ENCODE data around the gene UBE2Z. TPM values are rescaled to one million over a fixed set of nuclear protein-coding genes. Genes with fewer than 3 reads are reported as not detected.
"Not testable (repeated sequence)": the region's sequence is repeated elsewhere in the genome, so short reads cannot be mapped to it uniquely, and the experiment has no call there.

UBE2Z gene
- total RNA-seq (10 to 100 TPM; 41.7 to 50.9 (median 43.0) TPM), polyA plus RNA-seq (27.4 TPM)
- long read RNA-seq, donor 1, transcript UBE2Z-201 (7 exons, 3,122 nt) = major isoform, 37 of 54 reads
- long read RNA-seq, donor 1, partial matches to known transcripts = 3 of 54 reads
- long read RNA-seq, donor 1, other reads (novel, unspliced or antisense) = 12 of 54 reads
- long read RNA-seq, donor 2, full-length matches to known transcripts = 25 of 30 reads
- long read RNA-seq, donor 2, partial matches to known transcripts = 5 of 30 reads
- long read RNA-seq, donor 2, other reads (novel, unspliced or antisense) = 0 of 30 reads
- long read RNA-seq, donor 3, full-length matches to known transcripts = 60 of 80 reads
- long read RNA-seq, donor 3, partial matches to known transcripts = 4 of 80 reads
- long read RNA-seq, donor 3, other reads (novel, unspliced or antisense) = 16 of 80 reads
- long read RNA-seq, donor 4, full-length matches to known transcripts = 11 of 14 reads
- long read RNA-seq, donor 4, partial matches to known transcripts = 0 of 14 reads
- long read RNA-seq, donor 4, other reads (novel, unspliced or antisense) = 3 of 14 reads

- intact Hi-C loops (cut with DNase I) = no loop called here
- H3K27ac ChIP-seq (ENCODE audit: low read length) = peak within 1 kb of the TSS; percentile 90
- H3K9me3 ChIP-seq (ENCODE audit: control insufficient read depth, low read length) = no peaks in the 10 kb centered on the region
- DNase-seq (peak; percentile 93 to 98 (median 97)), ATAC-seq (peak; percentile 98)
- H3K4me1 ChIP-seq (ENCODE audit: control insufficient read depth, insufficient read depth, low read length) = peaks cover 10% of the 10 kb centered on the region
- peak within 1 kb of the TSS; percentile 93 for H3K4me3 ChIP-seq (ENCODE audit: low read length)
- WGBS = under 1% methylated on average over 81 of the region's 81 CpGs
- no peaks in the 10 kb centered on the region for H3K27me3 ChIP-seq (ENCODE audit: control insufficient read depth, insufficient read depth)
These were observed at the start of gene UBE2Z for GRCh38 chr17:48908047-48908843. UBE2Z (plus strand) TSS chr17:48908407; CDS start chr17:48908504, 97 bp downstream.

GRCh38 chr17:48860034-48860433 is 48.2 kb upstream of the UBE2Z start:
- H3K27ac ChIP-seq (ENCODE audit: low read length) = no peak overlapping the region
- no peak for ATAC-seq
- no peaks in the 10 kb centered on the region for H3K4me1 ChIP-seq (ENCODE audit: control insufficient read depth, insufficient read depth, low read length)
- no peak for DNase-seq
- H3K4me3 ChIP-seq (ENCODE audit: low read length) = no peak overlapping the region
- WGBS = 96% methylated on average over 3 of the region's 3 CpGs
- intact Hi-C loops (cut with DNase I) = no loop called here
- no peaks in the 10 kb centered on the region for H3K9me3 ChIP-seq (ENCODE audit: control insufficient read depth, low read length)
- no peaks in the 10 kb centered on the region for H3K27me3 ChIP-seq (ENCODE audit: control insufficient read depth, insufficient read depth)

GRCh38 chr17:48860456-48860855 is 47.8 kb upstream of the UBE2Z start:
- DNase-seq = no peak
- H3K27me3 ChIP-seq (ENCODE audit: control insufficient read depth, insufficient read depth) = no peaks in the 10 kb centered on the region
- intact Hi-C loops (cut with DNase I) = no loop called here
- no peak for ATAC-seq
- no peak overlapping the region for H3K27ac ChIP-seq (ENCODE audit: low read length)
- no peaks in the 10 kb centered on the region for H3K4me1 ChIP-seq (ENCODE audit: control insufficient read depth, insufficient read depth, low read length)
- WGBS = 94% methylated on average over 4 of the region's 4 CpGs
- H3K4me3 ChIP-seq (ENCODE audit: low read length) = no peak overlapping the region
- H3K9me3 ChIP-seq (ENCODE audit: control insufficient read depth, low read length) = no peaks in the 10 kb centered on the region

GRCh38 chr17:48868916-48869500 is 39.2 kb upstream of the UBE2Z start:
- Histone ChIP-seq H3K27ac (ENCODE audit: low read length) (peak overlapping the region; percentile 49), H3K9me3 (ENCODE audit: control insufficient read depth, low read length) (no peaks in the 10 kb centered on the region), H3K27me3 (ENCODE audit: control insufficient read depth, insufficient read depth) (no peaks in the 10 kb centered on the region), H3K4me1 (ENCODE audit: control insufficient read depth, insufficient read depth, low read length) (peaks cover 9% of the 10 kb centered on the region), H3K4me3 (ENCODE audit: low read length) (no peak overlapping the region)
- ATAC-seq (no peak), DNase-seq (no peak)
- 62% methylated on average over 3 of the region's 3 CpGs for WGBS
- intact Hi-C loops (cut with DNase I) = no loop called here

GRCh38 chr17:48869821-48870318 is 38.3 kb upstream of the UBE2Z start:
- no peaks in the 10 kb centered on the region for H3K9me3 ChIP-seq (ENCODE audit: control insufficient read depth, low read length)
- ATAC-seq (peak in 1 of 2 donors; percentile 58), DNase-seq (no peak)
- peaks cover 9% of the 10 kb centered on the region for H3K4me1 ChIP-seq (ENCODE audit: control insufficient read depth, insufficient read depth, low read length)
- 61% methylated on average over 6 of the region's 6 CpGs for WGBS
- no peaks in the 10 kb centered on the region for H3K27me3 ChIP-seq (ENCODE audit: control insufficient read depth, insufficient read depth)
- H3K4me3 ChIP-seq (ENCODE audit: low read length) = no peak overlapping the region
- no peak overlapping the region for H3K27ac ChIP-seq (ENCODE audit: low read length)
- intact Hi-C loops (cut with DNase I) = loop anchor here in 1 of 4 donors (10.0 kb wide), 1 partner anchor 195 kb away; no protein-coding TSS in a partner anchor

- Histone ChIP-seq H3K4me3 (ENCODE audit: low read length) (no peak overlapping the region), H3K27ac (ENCODE audit: low read length) (peak overlapping the region; percentile 6), H3K9me3 (ENCODE audit: control insufficient read depth, low read length) (no peaks in the 10 kb centered on the region), H3K27me3 (ENCODE audit: control insufficient read depth, insufficient read depth) (no peaks in the 10 kb centered on the region), H3K4me1 (ENCODE audit: control insufficient read depth, insufficient read depth, low read length) (peaks cover 9% of the 10 kb centered on the region)
- ATAC-seq (no peak), DNase-seq (no peak)
- intact Hi-C loops (cut with DNase I) = loop anchor here in 1 of 4 donors (10.0 kb wide), 1 partner anchor 196 kb away; no protein-coding TSS in a partner anchor
- 61% methylated on average over 4 of the region's 4 CpGs for WGBS
These were observed 37.1 kb upstream of the UBE2Z start for GRCh38 chr17:48871035-48871550.

GRCh38 chr17:48871551-48872351 is 36.5 kb upstream of the UBE2Z start:
- Histone ChIP-seq H3K4me3 (ENCODE audit: low read length) (no peak overlapping the region), H3K4me1 (ENCODE audit: control insufficient read depth, insufficient read depth, low read length) (peaks cover 9% of the 10 kb centered on the region), H3K27ac (ENCODE audit: low read length) (peak overlapping the region; percentile 82), H3K9me3 (ENCODE audit: control insufficient read depth, low read length) (no peaks in the 10 kb centered on the region), H3K27me3 (ENCODE audit: control insufficient read depth, insufficient read depth) (no peaks in the 10 kb centered on the region)
- WGBS = 46% methylated on average over 11 of the region's 11 CpGs
- intact Hi-C loops (cut with DNase I) = loop anchor here in 1 of 4 donors (10.0 kb wide), 1 partner anchor 197 kb away; no protein-coding TSS in a partner anchor
- ATAC-seq = peak; percentile 78 to 86
- peak; percentile 47 to 74 (median 73) for DNase-seq

GRCh38 chr17:48872409-48872808 is 35.8 kb upstream of the UBE2Z start:
- not testable (repeated sequence) for ATAC-seq; H3K9me3 ChIP-seq (ENCODE audit: control insufficient read depth, low read length); DNase-seq; H3K4me1 ChIP-seq (ENCODE audit: control insufficient read depth, insufficient read depth, low read length); H3K27me3 ChIP-seq (ENCODE audit: control insufficient read depth, insufficient read depth); H3K4me3 ChIP-seq (ENCODE audit: low read length)
- H3K27ac ChIP-seq (ENCODE audit: low read length) = peak overlapping the region; percentile 82
- WGBS = 78% methylated on average over 3 of the region's 3 CpGs
- intact Hi-C loops (cut with DNase I) = loop anchor here in 1 of 4 donors (10.0 kb wide), 1 partner anchor 198 kb away; no protein-coding TSS in a partner anchor

- peaks cover 9% of the 10 kb centered on the region for H3K4me1 ChIP-seq (ENCODE audit: control insufficient read depth, insufficient read depth, low read length)
These were observed 35.0 kb upstream of the UBE2Z start for GRCh38 chr17:48873209-48873608.

More at GRCh38 chr17:48873209-48873608, 35.0 kb upstream of the UBE2Z start:
- DNase-seq (peak in 2 of 3 donors; percentile 35 to 73), ATAC-seq (peak; percentile 54 to 75)
- intact Hi-C loops (cut with DNase I) = loop anchor here in 1 of 4 donors (10.0 kb wide), 1 partner anchor 198 kb away; no protein-coding TSS in a partner anchor
- WGBS = 30% methylated on average over 1 of the region's 1 CpG
- Histone ChIP-seq H3K9me3 (ENCODE audit: control insufficient read depth, low read length) (no peaks in the 10 kb centered on the region), H3K27ac (ENCODE audit: low read length) (peak overlapping the region; percentile 73), H3K4me3 (ENCODE audit: low read length) (no peak overlapping the region), H3K27me3 (ENCODE audit: control insufficient read depth, insufficient read depth) (no peaks in the 10 kb centered on the region)

Data from right cardiac atrium (tissue), 5 donors.